ENCODE measurements around the gene DNER. TPM values are rescaled to one million over a fixed set of nuclear protein-coding genes. Genes with fewer than 3 reads are reported as not detected.

Gene DNER
- total RNA-seq, 1 experiment from 2014 or later = not detected

DNA sequence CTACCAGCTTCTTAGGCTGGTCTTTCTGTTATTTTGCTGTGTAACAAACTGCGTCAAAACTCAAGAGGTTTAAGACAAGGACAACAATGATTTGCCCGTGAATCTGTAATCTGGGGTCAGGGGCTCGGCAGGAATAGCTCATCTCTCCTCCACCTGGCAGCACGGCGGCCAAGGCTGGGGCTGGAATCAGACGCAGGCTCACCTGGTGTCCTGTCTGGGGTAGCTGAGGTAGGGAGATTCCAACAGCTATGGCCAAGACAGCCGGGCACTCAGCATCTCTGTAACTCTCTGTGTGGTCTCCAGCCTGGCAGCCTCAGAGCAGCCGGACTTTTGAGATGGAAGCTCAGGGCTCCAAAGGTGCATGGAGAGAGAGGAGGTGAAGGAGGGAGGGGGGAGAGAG is 42.3 kb downstream of the DNER start:
- no peak for DNase-seq (ENCODE audit: low spot score)

DNA sequence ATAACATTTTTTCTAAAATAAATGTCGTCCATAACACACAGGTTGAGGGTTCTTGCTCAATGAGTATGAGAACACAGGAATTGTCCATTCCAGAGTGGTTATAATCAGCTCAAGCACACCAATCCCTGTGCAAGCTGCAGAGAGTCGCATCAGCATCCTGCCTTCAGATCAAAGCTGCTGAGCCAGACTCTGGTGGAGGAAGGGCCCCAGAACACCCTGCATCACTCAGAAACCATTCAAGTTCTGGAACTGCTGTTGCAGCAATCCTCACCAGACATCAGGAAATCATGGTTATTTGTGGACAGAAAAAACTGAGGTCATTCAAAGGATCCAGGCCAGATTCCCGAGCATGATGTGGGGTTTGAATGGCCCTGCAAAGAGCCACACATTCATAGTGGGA is 44.5 kb downstream of the DNER start:
- DNase-seq (ENCODE audit: low spot score) = no peak

DNA sequence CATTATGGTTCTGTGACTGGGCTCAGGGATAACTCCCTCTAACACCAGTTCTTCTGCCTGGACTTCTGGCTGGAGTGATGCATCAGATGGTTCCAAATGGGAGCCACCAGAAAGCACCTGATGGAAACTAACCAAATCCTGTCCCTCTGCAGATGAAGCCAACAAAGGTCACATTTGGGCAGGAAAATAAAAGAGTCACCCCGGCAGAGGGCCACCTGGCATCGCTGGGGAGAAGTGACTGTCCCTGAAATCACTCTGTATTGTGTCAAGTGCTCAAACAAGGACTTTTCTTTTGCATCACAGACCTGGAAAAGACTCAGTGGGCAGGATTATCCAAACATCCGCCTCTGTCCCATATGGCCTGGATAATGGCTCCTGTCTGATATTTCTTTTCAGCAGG is 47.5 kb downstream of the DNER start:
- no peak for DNase-seq (ENCODE audit: low spot score)

DNA sequence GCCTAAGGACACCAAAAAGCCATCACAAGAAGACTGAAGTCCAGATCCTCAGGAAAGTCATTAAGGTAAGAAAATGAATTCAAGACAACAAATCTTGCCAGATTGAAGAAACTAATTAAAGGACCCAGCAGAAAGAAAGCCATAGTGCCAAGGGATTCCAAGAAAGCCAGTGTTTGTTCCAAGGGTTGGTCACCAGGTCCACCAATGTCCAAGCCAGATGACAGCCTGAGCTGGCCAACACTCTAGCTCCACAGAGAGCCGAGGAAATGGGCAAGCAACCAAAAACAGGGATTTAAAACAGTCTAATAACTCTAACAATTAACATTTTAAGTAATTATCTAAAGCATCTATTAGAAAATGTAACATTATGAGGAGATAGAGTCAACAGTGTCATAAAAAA is 49.2 kb downstream of the DNER start:
- DNase-seq (ENCODE audit: low spot score) = no peak

DNA sequence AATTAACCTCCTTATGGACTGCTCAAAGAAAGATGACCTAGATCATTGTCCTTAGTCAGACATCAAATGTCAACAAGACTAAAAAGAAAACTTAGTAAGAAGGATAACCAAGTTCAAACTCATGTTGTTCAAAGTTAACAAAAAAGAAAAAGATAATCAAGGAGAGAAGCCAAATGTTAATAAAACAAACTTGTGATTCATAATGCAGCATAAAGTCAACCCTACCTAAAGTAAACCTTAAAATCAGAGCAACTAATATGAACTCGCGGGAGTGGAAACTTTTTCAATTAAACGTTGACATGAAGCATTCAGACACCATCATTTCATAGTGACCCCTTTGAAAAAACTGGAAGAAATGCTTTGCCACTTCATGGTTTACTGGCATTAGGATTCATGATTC is 52.9 kb downstream of the DNER start:
- no peak for DNase-seq (ENCODE audit: low spot score)

DNA sequence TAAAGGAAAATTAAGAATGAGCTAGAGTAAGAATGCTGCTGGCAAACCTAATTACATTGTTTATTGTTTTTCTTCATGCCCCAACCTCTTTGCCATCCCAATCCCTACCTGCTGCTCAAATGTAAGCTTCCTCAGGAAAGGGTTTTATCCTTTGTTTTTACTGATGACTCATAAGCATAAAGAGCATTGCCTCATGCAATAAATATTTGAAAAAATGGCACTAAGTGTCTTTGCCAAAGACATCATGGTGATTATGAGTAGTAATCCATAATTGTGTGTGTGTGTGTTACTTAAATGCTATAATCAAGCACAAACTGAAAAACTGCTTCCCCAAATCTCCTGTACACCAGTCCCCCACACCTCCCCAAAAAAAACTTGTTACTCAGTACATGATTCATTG is 53.4 kb downstream of the DNER start:
- DNase-seq (ENCODE audit: low spot score) = no peak

DNA sequence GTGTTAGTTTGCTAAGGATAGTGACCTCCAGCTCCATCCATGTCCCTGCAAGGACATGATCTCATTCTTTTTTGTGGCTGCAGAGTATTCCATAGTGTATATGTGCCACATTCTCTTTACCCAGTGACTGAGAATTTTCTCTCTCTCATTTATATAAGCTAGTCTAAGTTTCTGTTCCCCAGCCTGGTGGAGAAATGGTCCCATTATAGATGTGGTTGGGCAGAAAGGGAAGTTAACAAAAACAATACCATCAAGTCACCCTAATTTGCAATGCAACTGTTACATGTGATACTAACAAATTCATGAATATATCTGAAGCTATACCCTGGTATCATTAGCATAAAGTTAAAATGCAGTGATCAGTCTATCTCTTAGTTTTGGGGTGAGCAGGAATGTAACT is 54.0 kb downstream of the DNER start:
- DNase-seq (ENCODE audit: low spot score) = no peak

DNA sequence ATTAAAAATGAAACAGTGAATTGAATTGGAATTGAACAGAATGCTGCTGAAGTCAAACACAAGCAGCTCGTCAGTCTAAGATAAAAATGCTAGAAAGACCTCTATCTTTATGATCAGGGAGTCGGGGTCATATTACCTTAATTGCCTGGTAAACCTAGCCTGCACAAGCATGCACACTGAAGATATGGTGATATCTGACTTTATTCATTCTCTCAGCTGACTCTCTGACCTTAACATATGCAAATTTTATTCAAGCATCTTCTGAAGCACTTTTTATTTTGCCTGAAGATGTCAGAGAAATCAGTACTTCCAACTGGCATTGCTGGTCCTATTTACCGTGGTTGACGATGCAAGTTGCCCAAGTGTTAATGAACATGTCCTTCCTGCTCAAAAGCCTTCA is 56.4 kb downstream of the DNER start:
- no peak for DNase-seq (ENCODE audit: low spot score)

DNA sequence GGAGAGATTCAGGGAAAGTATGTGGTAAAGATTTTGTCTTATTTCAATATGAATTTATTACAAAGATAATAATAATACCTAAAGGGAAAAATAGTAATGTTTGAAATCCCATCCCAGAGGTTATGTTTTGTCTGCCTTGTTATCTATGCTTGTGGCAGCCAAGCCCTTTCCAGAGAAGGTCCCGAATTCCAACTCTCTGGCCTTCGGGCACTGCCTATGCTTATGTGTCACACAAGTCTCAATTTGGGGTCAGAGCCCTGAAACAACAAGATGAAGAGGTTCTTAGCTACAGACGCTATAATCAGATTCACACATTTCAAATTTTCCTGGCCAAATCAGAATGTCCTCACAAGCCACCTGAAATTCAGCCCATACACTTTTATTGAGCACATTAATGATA is 59.9 kb downstream of the DNER start:
- DNase-seq (ENCODE audit: low spot score) = no peak

DNA sequence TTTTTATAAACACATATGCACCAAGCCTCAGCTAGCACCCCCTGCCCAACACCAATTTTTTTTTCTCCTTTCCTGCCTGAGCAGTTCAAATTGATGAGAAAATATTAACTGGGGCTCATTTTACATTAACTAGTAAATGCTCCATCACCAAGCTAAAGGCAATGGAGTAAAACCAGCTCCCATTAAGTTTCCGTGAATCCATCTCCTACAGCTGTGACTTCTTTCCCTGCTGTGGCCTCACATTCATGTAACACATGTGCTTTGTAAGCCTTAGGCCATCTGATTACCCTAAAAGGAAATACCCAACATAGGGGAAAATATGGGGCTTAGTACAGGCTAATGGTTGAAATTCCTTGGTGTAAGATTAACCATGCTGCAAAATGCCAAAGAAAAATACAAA is 60.8 kb downstream of the DNER start:
- DNase-seq (ENCODE audit: low spot score) = no peak

DNA sequence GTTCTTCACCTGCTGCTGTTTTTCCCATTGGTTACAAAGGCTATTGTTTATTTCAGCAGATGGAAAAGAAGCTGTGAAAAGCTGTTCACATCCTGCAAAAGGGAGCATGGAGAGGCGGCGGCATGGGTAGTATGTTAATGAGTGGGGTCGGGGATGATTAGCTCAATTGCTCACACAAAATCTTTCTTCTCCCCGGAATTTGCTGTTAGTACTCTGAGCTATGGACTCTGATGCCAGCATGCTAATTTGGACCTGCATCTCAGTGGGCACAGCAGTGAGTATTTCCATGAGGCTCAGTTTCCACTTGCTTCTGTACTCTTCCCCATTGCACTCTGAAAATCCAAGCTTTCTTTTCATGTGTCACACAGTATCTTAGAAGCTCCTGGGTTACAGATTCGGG is 61.6 kb downstream of the DNER start:
- DNase-seq (ENCODE audit: low spot score) = no peak

DNA sequence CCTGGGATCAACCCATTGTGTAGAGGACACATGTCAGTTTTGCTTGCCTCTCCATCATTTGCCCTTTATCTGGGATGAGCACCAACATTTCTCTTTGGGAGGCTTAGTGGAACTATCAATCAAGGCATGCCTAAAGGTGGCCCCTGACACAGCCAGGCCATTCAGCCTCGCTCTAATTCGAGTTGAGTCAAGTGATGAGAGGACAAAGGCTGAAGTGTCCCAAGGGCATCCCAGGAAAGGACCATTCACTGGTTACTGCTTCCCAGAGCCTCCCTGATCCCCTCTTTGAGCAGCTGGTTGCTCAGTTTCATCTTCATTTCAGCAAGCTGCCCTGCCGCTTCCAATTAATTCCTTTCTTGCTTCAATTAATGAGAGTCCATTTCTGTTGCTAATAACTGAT is 63.5 kb downstream of the DNER start:
- no peak for DNase-seq (ENCODE audit: low spot score)

DNA sequence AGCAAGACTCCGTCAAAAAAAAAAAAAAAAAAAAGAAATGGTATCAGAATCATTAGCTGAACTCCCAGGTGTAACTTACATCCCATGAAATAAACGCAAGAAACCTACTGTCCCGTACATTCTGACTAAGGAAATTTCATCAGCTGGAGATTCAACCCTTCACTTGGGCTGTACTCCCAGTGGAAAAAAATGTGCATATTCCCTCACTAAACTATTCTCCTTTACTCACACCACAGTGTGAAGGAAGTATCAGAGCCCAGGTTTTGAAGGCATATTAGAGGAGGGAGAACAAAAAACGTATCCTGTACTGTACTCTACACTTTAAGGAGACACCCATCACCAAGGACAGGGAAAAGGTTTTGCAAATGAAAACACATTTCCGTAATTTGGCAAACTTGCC is 64.3 kb downstream of the DNER start:
- DNase-seq (ENCODE audit: low spot score) = no peak

DNA sequence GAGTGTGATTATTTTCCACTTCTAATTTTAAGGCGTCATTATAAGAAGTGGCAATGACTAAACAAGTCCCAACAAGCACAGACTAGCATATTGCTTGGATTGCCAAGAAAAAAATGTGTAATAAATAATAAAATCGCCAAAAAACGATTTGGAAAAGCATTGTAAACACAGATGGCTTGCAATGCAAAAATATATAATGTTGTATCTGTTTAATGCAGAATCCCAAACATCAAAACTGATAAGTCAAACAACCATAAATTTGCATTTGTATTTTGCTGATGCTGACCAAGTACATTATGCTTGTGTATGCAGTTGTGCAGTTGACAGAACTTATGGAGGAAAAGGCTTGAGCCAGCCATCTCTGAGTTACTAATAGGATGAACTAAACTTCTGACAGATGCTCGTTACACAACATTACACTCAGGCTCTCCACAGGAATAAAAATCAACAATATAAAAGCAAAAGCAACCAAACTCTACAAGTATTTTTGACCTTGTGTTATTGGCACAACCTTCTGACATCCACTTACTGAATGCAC is 68.1 kb downstream of the DNER start:
- no peak for DNase-seq (ENCODE audit: low spot score)

DNA sequence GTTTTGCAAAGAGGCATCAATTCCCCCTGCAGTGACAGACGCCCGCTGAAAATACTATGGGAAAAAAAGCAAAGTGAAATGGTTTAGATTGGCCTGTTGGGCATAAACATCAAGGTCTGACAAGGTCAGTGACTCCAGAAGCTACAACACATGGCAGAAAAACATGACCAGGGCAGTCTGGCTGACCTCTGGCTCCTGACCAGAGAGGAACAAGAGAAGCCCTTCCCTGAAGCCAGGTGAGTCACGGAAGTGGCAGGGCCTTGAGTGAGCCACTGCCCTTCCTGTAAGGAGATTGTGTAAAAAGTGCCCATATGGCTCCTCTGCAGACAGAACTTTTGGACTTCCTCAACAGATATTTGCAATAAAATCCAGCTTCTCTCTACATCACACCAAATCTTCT is 72.0 kb downstream of the DNER start:
- DNase-seq (ENCODE audit: low spot score) = no peak

DNA sequence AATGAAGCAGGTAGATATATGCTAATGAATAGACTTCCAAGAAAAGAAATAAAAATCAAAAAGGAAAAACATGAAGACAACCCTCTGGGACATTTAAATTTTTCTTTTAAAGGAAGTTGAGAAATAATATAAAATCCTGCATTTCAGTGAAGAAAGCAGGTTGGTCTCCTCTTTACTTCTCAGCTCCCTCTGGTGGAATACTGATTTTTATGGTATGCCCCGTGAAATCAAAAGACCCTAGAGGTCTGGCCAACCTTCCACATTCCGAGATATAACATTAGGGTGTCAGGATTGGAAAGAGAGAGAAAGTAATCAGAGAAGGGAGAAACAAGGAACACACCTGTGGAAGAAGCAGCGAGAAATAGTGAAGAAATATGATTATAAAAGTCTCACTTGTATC is 72.7 kb downstream of the DNER start:
- peak; percentile 3 for DNase-seq (ENCODE audit: low spot score)

DNA sequence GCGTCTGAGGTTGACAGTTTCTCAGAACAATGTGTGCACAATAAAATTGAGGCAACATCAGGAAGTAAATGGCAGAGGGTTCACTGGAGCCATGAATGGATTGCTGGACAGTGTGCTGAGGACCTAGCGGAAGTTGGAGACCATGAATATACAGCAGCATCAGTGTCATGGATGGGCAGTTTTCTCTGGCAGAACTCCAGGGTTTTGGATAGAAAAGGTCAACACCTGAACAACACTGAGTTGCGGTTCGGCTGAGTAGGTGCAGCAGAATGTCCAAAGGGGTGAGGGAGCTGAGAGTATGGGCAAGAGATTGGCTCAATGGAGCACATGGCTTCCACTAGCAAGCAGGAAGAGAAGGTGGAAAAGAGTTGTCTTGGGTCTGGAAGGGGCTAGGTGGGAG is 73.7 kb downstream of the DNER start:
- DNase-seq (ENCODE audit: low spot score) = no peak

DNA sequence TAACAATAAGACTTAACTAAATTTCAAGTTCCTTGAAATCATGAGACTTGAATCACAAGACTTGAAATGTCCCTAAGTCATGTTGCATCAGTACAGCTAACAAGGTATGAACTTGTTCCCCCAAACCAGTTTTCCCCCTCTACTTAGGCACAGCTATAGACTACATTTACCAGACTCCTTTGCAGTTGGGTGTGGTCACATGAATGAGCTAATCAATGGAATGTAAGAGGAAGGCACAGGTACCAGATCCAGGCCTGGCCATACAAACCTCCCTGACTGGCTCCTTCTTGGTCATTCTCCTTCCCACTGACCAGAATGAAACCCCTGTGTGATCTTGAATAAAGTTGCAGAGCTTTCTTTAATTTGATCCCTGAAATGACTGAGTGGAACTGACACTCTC is 77.8 kb downstream of the DNER start:
- DNase-seq (ENCODE audit: low spot score) = no peak

DNA sequence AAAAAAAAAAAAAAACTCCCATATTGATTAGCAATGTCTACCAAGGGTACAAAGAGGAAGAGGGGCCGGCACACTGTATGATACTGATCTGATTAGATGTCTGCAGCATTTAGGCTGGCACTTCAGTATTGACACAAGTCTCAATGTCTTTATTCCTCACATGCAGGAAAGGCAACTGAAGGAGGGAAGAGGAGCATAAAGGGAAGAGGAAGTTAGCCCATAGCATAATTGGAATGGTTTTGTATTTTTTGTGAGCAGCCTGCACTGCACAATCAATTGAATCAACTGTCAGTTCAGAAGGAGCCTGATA is 79.0 kb downstream of the DNER start:
- no peak for DNase-seq (ENCODE audit: low spot score)

DNA sequence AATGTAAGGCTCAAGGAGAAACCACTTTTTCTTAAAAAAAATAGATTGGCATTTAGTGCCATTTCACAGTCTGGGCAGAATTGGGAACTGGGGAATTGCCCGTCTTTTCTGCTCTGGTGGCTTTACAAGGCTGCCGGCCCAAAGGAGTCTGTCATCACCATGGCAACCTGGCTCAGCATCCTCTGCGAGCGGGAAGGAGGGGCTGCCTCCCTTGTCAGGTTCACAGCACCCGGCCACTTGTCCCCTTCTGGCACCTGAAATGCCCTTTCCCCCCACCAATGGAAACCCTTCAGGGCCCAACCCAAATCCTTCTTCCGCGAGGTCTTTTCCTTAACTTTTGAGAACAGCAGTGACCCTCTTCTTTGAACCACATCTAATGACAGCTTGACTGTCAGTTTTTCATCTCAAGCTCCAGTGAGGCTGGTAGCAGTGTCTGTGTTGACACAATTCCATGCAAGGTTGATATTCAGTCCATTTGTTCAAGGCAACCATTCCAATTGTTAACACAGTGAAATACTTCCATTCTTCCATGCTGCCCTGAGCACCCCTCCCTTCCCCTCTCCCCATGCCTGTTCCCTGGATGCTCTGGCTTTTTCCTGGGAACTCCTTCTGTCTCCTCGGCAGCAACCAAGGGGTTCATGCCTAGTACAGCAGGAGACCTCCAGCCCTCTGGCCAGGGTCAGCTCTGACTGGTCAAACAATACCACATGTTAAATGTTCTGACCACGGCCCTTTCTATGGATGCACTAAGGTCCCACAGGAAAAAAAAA is 79.6 kb downstream of the DNER start:
- DNase-seq (ENCODE audit: low spot score) = no peak

DNA sequence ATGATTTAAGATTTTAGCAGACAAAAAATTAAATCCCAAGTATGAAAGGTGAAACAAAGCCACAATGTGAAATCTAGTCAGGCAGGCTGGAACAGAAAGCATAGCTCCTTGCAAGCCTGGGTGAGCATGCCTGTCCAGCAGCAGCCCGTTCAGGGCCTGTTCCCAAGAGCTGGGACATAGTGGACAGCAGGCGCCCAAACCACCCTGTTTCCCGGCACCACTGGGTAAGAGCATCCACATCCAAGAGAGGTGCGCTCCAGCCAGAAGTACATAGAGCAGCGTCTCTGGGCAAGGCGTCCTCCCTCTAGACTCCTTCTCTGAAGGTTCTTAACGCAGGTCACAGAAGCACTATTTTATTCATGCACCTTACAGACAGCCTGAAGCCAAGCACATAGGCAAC is 80.8 kb downstream of the DNER start:
- no peak for DNase-seq (ENCODE audit: low spot score)

DNA sequence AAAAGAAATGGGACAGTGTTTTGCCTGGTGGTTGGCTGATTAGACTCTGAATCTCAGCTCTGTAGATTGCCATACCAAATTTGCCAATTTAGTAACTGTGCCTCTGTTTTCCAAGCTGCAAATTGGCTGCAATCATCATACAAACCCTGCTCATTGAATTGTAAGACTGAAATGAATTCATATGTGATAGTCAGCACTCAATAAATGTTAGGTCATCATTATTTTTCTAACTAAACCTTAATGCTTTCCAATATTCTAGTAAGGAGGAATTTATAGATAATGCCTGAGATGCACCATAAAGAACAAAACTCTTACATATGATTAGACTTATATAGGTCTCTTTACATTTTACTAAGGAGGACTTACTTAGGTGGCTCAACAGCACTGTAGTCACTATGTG is 85.3 kb downstream of the DNER start:
- DNase-seq (ENCODE audit: low spot score) = no peak

DNA sequence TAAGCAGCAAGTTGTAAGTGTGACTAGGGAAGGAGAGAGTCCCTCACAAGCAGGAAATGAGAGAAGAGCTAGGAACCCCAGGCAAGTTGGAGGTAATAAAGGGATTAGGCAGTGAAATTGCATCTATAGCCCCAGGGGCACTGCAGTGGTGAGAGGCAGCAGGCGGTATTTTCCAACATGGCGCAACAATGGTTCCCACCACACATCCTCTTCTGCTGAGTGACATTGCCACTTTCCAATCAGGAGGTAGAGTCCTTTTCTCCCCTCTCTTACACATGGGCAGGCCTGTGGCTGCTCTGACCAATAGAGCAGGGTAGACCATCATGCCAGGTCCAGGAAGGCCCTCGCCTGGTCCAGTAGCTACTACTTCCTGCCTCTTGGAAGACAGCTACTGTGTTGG is 86.6 kb downstream of the DNER start:
- DNase-seq (ENCODE audit: low spot score) = no peak
